HL-60 (cell line): ENCODE data around the gene ADAM19.
A peak's percentile ranks its signal among the peaks of the same experiment; 100 is the strongest.

Experiments
- CTCF ChIP-seq: IDR thresholded peaks from one replicate; pipeline ENCODE4 v1.5.1; 2011; ENCODE audit warnings: low read length, control low read depth, inconsistent platforms; ENCODE audit not compliant: insufficient read depth
- GABPA ChIP-seq: IDR thresholded peaks from 2 replicates; pipeline ENCODE4 v1.6.1; 2012; ENCODE audit warnings: low read depth
- POLR2AphosphoS5 ChIP-seq: IDR thresholded peaks from 2 replicates; pipeline ENCODE4 v1.6.1; 2012; ENCODE audit warnings: low read depth
- REST ChIP-seq: IDR thresholded peaks from 2 replicates; pipeline ENCODE4 v1.6.1; 2012; ENCODE audit warnings: low read depth; ENCODE audit not compliant: insufficient replicate concordance
- SPI1 ChIP-seq: IDR thresholded peaks from 2 replicates; pipeline ENCODE4 v1.6.1; 2012; ENCODE audit warnings: low read depth, mild to moderate bottlenecking, borderline replicate concordance

GRCh38 chr5:157502143-157502647 is 73.4 kb downstream of the ADAM19 start:
- TF ChIP-seq CTCF: no peak
- no peak for TF ChIP-seq POLR2AphosphoS5
- TF ChIP-seq REST: no peak
- peak; percentile 72 for TF ChIP-seq SPI1
- no peak for TF ChIP-seq GABPA
